GM12878 (cell line): ENCODE data around the gene VLDLR. TPM values are rescaled to one million over a fixed set of nuclear protein-coding genes. Genes with fewer than 3 reads are reported as not detected.

Experiments used
- ATAC-seq: fragments of 200-7000 bp; cut with Tn5 transposase; 3 replicates; pipeline ENCODE4 v1.9.1; 2020; ENCODE audit warnings: mild to moderate bottlenecking, moderate library complexity
- BruUV-seq: library from RNA; stranded (reverse); fragments of 400-500 nt; replicated peaks from 2 replicates; lab custom pipeline; 2021; lab: Mats Ljungman, UMichigan
- CTCF ChIA-PET: fragments of 300-600 bp; sonication (Branson Sonifier 250); formaldehyde crosslinking; extraction: SDS; loops from one replicate; lab custom pipeline; 2021; ENCODE audit warnings: inconsistent platforms; lab: Yijun Ruan, JAX
- POLR2A ChIA-PET: fragments of 350-600 bp; formaldehyde crosslinking; extraction: SDS; loops from one replicate; lab custom pipeline; 2021; ENCODE audit warnings: inconsistent platforms; lab: Charles Lee
- RAD21 ChIA-PET: fragments of 300-600 bp; sonication (Branson Sonifier 250); formaldehyde crosslinking; loops from one replicate; lab custom pipeline; 2023; ENCODE audit warnings: antibody characterized with exemption; ENCODE audit not compliant: unreplicated experiment; lab: Charles Lee
- SMC1A ChIA-PET: fragments of 300-600 bp; sonication (Branson Sonifier 250); formaldehyde crosslinking; loops from one replicate; lab custom pipeline; 2023; ENCODE audit not compliant: unreplicated experiment, uncharacterized antibody; lab: Charles Lee
- DNase-seq: peaks from one replicate; pipeline ENCODE4 v3.0.0-alpha.2; 2011; ENCODE audit warnings: low read depth, low spot score
- FAIRE-seq: peaks from 3 replicates; lab custom pipeline; 2011; peaks lifted over from hg19 to GRCh38; lab: Jason Lieb, UNC
- H2AFZ ChIP-seq: 2 replicates; pipeline ENCODE4 v1.6.0; 2011; ENCODE audit warnings: low read depth, low read length, control low read depth; ENCODE audit not compliant: control insufficient read depth
- H3K27ac ChIP-seq: 2 replicates; pipeline ENCODE4 v1.5.1; 2011; ENCODE audit warnings: control low read depth; ENCODE audit not compliant: control insufficient read depth, insufficient read depth
- H3K27me3 ChIP-seq, 2 experiments: replicated peaks in 1 of 2; 2 replicates each; pipeline versions ENCODE4 v1.6.0 to v1.6.1; 2011; ENCODE audit warnings: low read length in 1 of 2; ENCODE audit not compliant: control insufficient read depth in 2 of 2, insufficient read depth in 2 of 2
- H3K36me3 ChIP-seq, 2 experiments: 2 replicates each; pipeline ENCODE4 v1.5.1; 2011; ENCODE audit warnings: low read length in 1 of 2; ENCODE audit not compliant: control insufficient read depth in 2 of 2, insufficient read depth in 2 of 2
- H3K4me1 ChIP-seq: 2 replicates; pipeline ENCODE4 v1.6.1; 2011; ENCODE audit warnings: mild to moderate bottlenecking, low read length, moderate library complexity, mixed read lengths; ENCODE audit not compliant: control insufficient read depth, insufficient read depth
- H3K4me2 ChIP-seq: 2 replicates; pipeline ENCODE4 v1.6.0; 2011; ENCODE audit warnings: control low read depth; ENCODE audit not compliant: control insufficient read depth, insufficient read depth
- H3K4me3 ChIP-seq: fragments of 200-600 bp; sonication (generic); 2 replicates; pipeline ENCODE4 v1.5.1; 2016
- H3K79me2 ChIP-seq: 2 replicates; pipeline ENCODE4 v1.6.0; 2011; ENCODE audit warnings: low read length; ENCODE audit not compliant: control insufficient read depth, insufficient read depth
- H3K9ac ChIP-seq: 2 replicates; pipeline ENCODE4 v1.8.0; 2011; ENCODE audit warnings: low read length, control low read depth, mixed read lengths; ENCODE audit not compliant: control insufficient read depth, insufficient read depth
- H3K9me3 ChIP-seq: replicated peaks from 3 replicates; pipeline ENCODE4 v1.5.1; 2011; ENCODE audit warnings: mild to moderate bottlenecking, low read length; ENCODE audit not compliant: control insufficient read depth, insufficient read depth
- H4K20me1 ChIP-seq: 2 replicates; pipeline ENCODE4 v1.6.0; 2011; ENCODE audit not compliant: control insufficient read depth, insufficient read depth
- BMI1 ChIP-seq: fragments of 450-650 bp; IDR thresholded peaks from 2 replicates; pipeline ENCODE4 v1.6.1; 2016; ENCODE audit warnings: mild to moderate bottlenecking, moderate library complexity, borderline replicate concordance
- MTA2 ChIP-seq: fragments of 450-650 bp; IDR thresholded peaks from 2 replicates; pipeline ENCODE4 v1.6.1; 2016; ENCODE audit warnings: low read depth, mild to moderate bottlenecking, moderate library complexity
- NBN ChIP-seq: fragments of 450-650 bp; IDR thresholded peaks from 2 replicates; pipeline ENCODE4 v1.6.1; 2016
- NFXL1 ChIP-seq: fragments of 450-650 bp; IDR thresholded peaks from 2 replicates; pipeline ENCODE4 v1.6.1; 2017; ENCODE audit warnings: antibody characterized with exemption, mild to moderate bottlenecking, borderline replicate concordance
- ZBTB11 ChIP-seq: fragments of 450-650 bp; formaldehyde crosslinking; IDR thresholded peaks from 2 replicates; pipeline ENCODE4 v1.5.0; 2022; ENCODE audit warnings: mild to moderate bottlenecking, missing genetic modification characterization
- ZSCAN29 ChIP-seq: fragments of 450-650 bp; IDR thresholded peaks from 2 replicates; pipeline ENCODE4 v1.6.1; 2017; ENCODE audit warnings: mild to moderate bottlenecking, moderate library complexity
- WGBS: methylation state at CpG from one replicate; pipeline ENCODE4 v1.1.6; 2016; ENCODE audit warnings: low lambda C conversion rate; ENCODE audit not compliant: insufficient replicate concordance, insufficient coverage; ENCODE audit errors: missing lambda C conversion rate; 5-methylcytosine and 5-hydroxymethylcytosine counted together
- in situ Hi-C: fragments of 300-500 bp; cut with MboI; formaldehyde crosslinking; loops from 9 replicates; pipeline ENCODE4 v1.14.3; 2018; ENCODE audit warnings: mixed read lengths
- intact Hi-C: fragments of 100-400 bp; cut with micrococcal nuclease; formaldehyde crosslinking; loops from one replicate; pipeline ENCODE4 v1.14.2; 2022; ENCODE audit not compliant: unreplicated experiment
- polyA plus RNA-seq, 11 experiments: library from polyadenylated mRNA; depleted of rRNA in 4 of 11; unstranded in 6 of 11; stranded (reverse) in 5 of 11; fragments of >200 nt; fragmentation: Nextera tagmentation in 4 of 11; fragmentation: Illumina TruSeq in 1 of 11; extraction: Ambion mirVana in 4 of 11; extraction: Trizol in 1 of 11; gene quantifications; 1 replicate in 1 of 11; 2 replicates in 10 of 11; pipeline versions ENCODE4 v1.2.1 to v1.2.3, GENCODE V29; 2011 to 2016; ENCODE audit warnings: inconsistent platforms in 2 of 11, missing spikeins in 2 of 11, low read depth in 1 of 11
- total RNA-seq, 4 experiments: library from RNA; depleted of rRNA in 3 of 4; stranded (reverse); fragments of >200 nt in 3 of 4; fragmentation: Illumina TruSeq in 1 of 4; extraction: Trizol in 1 of 4; gene quantifications; 2 replicates each; pipeline versions ENCODE4 v1.2.1 to v1.2.3, GENCODE V29; 2013 to 2021

VLDLR gene
- total and polyA plus RNA-seq, 10 of the 15 experiments (the other 5 are each of a cell fraction or from before 2014, with no cell fraction given): 0.14 to 5.9 (median 0.57) TPM

GRCh38 chr9:2688636-2689035 is 67.0 kb downstream of the VLDLR start:
- Histone ChIP-seq H3K9me3 (no peaks in the 10 kb centered on the region), H3K79me2 (no peaks in the 10 kb centered on the region), H3K4me1 (no peaks in the 10 kb centered on the region), H3K27ac (no peak overlapping the region), H3K4me2 (no peak overlapping the region), H3K36me3 (no peaks in the 10 kb centered on the region), H3K27me3 (no peaks in the 10 kb centered on the region), H3K4me3 (no peak overlapping the region), H3K9ac (no peak overlapping the region), H4K20me1 (no peaks in the 10 kb centered on the region), H2AFZ (no peak overlapping the region)
- FAIRE-seq (no peak), ATAC-seq (no peak), DNase-seq (no peak)
- 51% methylated on average over 3 of the region's 3 CpGs for WGBS
- BruUV-seq: no TSS peak
- TF ChIP-seq MTA2 (no peak), ZBTB11 (CRISPR knock-in tag) (no peak), ZSCAN29 (no peak), NBN (no peak), BMI1 (no peak), NFXL1 (no peak)
- SMC1A ChIA-PET: interaction anchor here (1.1 kb wide), 1 partner anchor 11 kb away, joined by 3 read pairs; no protein-coding TSS in a partner anchor
- CTCF ChIA-PET: no interaction called here
- POLR2A ChIA-PET: no interaction called here
- intact Hi-C loops (no loop called here), in situ Hi-C loops (no loop called here)
- RAD21 ChIA-PET: no interaction called here
